HG03045 (cell line): ENCODE data around the gene CBX4.

Experiments used
- ATAC-seq: cut with Tn5 transposase; IDR thresholded peaks from one replicate; pipeline ENCODE4 v1.9.1; 2021; ENCODE audit warnings: mild to moderate bottlenecking, moderate library complexity; ENCODE audit not compliant: unreplicated experiment

CBX4 gene

DNA sequence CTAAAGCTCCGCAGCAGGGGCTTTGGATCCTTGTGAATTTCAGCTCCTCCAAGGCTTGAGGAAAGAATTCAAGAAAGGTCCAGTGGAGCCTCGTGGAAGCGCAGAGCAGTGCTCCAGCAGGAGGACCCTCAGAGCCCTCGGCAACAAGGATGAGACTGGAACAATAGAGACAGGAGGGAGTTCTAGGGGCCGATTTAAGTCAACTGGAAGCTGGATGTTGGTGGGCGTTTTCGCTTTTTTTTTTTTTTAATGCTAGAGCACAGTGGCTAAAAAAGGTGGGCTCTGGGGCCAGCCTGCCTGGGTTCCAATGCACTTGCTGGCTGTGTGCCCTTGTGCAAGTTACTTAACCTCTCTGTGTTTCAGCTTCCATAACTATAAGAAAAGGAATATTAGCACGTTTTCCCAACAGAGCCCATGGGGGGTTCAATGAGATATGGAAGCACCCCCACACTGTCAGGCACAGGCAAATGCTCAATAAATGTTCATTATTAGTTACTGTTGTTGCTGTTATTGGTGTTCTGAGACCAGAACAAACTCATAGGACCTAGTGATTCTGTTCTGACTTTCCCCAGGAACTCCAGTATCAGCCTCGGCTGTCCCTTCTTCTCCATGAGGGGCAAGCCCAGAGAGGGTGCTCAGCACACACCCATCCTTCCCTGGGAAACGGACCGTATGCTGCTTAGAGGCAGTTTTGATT is 37.1 kb downstream of the CBX4 start:
- ATAC-seq = no peak

DNA sequence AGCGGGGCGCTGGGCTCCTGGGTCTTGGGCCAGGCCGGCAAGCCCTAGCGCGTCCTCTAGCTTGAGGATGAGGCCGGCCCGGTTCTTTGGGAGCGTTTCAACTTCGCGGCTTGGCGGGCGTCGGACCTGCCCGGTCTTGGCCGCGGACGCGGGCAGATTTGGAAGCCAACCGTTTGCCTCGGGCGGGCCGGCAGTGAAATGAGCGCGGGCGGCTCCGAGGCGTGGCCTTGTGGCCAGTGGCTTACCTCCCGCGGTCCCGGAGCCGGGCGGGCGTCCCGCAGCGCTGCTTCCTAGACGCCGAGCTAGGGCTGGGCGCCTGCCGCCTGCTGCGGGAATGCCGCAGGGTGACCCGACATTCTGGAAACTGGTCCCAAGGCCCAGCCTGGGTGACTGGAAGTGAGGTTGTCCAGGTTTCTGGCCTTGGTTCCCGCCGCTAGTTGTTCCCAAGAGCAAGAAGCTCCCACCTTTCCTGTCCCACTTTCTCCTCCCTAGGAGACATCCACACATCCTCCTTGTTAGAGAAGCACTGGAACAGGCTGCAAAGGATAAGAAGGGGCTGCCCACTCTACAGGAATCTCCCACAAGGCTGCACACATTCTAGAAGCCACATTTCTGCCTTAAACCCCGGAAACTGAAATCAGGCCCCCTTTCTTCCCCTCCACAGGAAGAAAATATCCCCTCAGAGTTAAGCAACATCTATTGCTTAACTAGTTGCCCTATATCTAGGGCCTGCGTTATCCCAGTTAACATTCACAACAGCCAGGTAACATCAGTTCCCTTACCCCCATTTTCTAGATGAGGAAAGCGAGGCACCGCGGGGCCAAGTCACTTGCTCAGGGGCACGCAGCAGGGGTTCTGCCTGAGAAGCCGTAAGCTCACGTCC is 37.8 kb downstream of the CBX4 start:
- ATAC-seq = no peak

DNA sequence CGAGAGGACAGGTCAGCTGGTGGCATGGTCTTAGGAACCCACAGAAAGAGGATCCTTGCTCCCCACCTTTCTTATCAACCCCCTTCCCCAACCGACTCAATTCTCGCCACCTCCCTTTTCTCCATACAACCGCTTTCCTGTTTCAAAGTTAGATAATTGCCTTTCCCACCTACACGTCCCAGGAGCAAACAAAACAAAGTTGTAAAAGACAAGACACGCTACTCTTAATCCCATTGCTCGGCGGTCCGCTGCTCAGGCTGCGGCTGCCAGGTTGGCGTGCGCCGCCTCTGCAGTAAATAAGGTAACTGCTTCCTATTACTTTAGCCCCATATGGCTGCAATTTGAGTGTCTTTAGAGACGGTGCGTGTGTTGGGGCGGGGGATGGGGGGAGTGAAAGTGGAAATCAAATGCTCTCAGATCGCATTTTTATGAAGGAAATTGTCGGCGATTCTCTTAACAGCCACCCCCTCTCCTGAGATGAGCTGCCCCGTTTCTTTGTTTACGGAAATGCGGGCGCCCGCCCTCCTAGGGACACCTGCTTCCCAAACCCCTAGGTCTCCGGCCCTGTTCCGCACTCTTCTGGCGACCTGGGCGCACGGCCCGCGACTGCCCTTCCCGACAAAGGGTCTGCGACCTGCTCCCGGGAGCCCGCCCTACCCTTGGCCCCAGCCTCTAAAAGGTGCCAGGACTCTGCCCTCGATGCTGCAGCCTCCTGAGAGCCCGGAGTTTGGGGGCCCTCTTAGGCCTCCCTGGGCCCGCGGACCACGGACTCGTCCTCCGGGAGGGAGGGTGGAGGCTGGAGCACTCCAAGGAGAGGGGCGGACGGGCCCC is 38.7 kb downstream of the CBX4 start:
- ATAC-seq = no peak

DNA sequence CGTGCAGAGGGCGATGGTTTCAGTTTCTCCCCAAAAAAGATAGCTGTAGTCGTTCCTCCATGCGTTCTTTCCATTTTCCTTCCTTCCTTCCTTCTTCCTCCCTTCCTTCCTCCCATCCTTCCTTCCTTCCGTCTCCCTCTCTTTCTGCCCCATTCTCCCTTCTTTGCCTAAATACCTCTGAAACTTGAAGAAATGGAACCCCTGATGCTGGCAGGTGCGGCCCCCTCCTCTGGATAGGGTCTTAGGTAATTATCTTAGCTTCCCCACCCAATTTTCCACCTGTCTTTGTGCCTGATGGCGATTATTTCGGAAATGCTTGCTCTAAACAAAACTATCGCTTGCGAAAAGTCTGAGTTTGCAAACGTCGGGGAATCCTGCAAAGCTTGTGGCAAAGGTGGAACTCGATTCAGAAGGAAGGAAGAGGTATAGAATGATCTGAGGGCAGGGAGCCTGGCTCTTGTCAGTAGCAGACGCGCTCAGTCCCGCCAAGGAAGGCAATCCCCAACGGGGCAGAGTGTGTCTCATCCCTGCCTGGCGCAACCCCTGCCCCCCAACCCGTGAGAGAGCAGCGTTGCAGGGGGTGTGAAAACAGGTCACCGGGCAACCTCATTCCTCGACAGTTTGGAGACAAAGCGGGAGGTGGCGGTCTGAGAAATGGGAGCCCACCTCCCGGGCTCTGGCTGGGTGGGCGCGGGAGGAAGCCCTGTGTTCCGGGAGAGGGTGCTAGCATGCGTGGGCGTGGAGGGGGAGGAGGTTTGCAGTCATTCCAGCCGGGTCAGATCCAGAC is 39.5 kb downstream of the CBX4 start:
- no peak for ATAC-seq

DNA sequence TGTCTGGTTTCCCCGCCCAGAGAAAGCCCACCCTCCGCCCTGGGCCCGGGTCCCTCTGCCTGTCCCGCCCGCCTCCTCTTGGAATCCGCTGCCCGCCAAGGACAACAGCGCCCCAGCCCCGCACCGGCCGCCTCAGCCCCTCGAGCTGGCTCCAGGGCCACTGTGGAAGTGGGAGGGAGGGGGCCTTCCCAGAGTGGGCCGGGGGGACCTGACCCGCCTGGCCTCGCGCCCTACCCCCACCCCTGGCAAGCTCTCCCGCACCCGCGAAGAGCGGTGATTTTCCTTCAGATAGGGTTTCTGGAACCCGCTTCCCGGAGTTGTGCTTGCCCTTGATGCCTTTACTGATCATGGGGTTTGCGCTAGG is 40.1 kb downstream of the CBX4 start:
- no peak for ATAC-seq

DNA sequence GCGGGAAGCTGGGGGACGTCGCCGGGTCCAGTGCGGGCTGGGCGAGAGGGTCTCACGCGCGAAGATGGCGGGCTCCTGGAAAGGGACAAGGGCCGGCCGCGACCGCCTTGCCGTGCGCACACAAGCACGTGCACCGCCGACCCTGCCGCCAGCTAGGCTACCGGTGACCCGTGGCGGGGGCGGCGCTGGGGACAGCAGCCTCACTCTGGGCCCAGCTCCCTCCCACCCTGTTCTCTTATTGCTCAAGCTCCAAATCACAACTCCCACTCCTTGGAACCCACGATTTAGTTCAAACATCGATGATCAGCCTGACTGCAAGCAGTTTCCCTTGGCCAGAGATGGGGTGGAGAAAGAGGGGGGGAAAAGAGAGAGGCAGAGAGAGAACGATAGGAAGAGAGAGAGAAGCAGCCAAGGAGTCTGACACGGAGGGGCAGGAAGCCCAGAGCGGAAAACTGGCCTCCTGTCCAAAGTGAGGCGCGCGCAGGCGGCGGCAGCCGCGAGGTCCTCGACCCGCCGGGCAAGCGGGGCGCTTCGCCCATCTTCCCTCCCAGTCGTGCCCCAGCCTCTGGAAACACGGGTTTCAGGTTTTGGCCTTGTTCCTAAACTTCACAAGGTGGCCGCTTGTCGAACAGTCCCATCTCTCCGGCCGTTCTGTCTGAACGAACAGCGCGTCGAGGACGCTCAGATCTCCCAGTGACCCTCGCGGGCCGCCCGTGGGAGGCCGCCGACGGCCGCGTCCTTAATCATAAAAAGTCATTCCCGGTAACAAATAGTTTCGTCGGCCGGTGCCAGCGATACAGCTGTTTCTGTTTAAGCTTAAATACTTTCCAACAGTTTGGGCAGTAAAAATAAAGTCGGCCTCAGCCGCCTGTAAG is 40.7 kb downstream of the CBX4 start:
- ATAC-seq = no peak

DNA sequence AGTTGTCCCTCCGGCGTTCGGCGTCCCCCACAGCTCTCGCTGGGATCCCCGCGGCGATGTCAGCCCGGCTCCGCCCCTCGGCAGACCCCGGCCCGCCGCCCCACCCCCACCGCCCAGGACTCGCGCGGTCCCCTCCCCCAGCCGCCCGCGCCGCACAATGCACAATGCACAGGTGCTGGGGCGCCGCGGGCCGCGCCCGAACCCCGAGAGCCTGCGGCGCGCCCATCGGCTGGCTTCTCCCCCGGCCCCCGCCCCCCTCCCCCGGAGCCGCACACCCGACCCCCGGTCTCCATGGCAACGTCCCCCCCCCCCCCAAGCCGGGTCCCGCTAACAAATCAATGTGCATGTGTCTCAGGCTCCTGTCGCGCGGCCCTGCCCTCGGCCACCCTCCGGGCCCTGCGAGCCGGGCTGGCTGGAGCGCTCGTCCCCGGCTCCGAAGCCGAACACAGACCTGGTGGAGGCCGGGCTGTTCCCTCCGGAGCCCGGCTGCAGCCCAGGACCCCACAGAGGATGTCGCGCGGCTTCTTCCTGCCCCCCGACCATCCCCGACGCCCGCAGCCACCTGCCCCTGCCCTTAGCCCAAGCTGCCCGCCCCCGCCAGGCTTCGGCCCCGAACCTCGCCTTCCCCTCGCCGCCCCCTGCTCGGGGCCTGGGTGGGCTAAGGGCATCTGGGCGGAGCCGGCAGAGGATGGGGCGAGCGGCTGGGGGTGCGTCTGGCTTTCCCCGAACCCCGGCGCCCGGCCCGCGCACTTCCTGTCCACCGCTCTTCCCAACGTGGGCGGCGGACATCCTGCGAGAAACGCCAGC is 41.5 kb downstream of the CBX4 start:
- ATAC-seq = peak; percentile 11

DNA sequence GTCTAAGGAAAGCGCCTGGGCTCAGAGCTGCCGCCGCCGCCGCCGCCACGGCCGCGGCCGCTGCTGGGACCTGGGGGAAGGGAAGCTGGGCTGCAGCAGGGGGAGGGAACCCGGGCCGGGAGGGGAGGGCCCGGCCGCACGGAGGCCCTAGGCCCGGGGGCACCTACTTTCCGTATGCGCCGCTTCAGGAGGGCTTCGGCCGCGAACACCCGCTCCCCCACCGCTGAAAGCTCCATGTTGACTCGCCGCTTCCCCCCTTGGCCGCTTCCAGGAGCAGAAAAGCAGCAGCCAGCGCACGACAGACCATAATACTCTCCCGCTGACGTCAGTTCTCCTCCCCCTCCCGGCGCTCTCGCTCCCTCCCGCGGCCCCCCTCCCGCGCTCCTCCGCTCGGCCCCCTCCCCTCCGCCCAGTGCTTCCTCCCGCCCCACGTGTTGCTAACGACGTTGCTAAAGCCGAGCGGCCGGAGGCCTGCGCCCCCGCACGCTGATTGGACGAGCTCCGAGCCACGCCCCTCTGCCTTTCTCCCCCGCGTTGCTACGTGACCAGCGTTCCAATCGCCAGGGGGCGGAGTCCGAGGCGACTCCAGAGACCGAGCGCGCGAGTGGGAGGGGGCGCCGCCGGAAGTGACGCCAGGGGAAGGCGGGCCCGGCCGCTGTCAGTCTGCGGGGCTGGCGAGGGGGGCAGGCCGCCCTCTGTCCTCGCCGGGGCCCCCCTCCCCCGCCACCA is 42.3 kb downstream of the CBX4 start, which contains the start of gene CBX8:
CBX8 (minus strand) TSS at position 315 of the 729 bp plus-strand sequence; CDS start at position 236, 79 bp downstream.
- ATAC-seq = peak; percentile 86

DNA sequence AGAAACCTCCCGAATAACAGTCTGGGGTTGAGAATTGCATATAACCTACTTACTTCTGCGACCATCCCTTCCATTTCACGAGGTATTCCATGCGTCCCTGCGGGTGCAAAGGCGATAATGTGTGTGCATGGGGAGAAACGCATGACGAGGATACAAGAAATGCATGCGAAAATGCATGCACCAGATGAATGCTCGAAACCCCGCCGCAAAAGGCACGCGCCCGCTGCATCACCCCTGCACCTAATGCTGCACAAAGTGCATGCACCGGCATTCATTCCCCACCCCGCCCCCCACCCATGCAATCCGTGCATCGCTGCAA is 42.8 kb downstream of the CBX4 start:
- no peak for ATAC-seq

DNA sequence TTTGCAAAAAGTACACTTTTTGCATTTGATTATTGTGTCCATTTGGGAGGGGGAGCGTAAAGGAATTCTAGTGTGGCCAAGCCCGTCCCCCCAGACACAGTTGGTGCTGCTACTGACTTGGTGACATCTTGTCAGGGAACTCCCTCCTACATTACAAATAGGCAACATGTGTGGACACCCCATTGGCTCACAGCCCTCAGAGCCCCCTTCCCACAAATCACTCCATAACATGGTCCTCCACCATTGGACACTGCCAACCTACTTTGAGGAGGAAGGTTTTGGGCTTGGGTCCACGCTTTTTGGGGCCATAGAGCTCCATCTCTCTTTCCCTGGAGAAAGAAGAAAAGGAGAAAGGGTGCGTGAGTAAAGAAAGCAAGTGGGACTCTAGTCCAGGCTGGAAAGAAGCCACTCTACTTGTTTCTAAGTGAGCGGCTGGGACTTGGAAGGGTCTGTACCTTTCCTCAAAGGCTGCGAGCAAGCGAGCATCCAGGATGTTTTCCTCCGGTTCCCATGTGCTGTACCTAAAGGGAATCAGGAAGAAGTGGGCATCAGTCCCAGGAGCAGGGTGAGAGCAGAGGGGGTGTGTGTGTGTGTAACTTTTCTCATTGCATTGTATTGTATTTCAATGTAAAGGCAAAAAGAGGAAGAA is 43.3 kb downstream of the CBX4 start:
- ATAC-seq = no peak

DNA sequence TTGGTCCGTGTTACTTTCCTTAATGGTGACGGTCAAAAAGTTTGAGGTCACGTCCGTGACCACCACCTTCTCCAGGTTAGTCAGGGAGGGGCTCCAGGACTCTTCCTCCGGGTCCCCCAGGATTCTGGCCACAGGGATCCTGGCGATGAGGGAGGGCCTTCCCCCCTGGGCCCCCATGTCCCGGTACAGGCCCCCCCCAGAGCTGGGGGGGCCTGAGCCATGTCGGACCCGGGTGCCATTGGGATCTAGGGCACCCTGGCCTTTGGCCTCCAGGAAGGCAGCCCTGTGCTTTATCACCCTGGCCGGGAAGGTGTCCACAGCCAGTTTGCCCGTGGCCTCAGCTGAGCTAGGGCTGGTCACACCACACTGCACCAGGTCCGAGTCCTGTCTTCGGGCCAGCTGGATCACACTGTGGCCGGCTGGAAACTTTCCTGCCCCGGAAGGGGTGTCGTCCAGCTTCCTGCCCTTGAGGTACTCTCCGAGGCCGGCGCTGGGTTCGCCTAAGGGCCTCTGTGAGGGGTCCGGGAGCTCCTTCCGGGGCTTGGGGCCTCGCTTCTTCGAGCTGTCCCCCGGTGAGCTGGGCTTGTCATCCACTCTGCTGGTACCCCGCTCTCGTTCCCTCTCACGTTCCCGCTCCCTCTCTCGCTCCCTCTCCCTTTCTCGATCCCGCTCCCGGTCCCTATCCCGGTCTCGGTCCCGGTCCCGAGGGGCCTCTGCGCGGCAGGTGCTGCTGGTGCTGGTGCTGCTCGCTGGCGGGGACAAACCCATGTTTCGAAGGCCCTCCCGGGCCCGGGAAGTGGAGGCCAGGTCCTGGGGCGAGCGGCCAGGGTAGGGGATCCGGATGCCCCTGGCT is 44.4 kb downstream of the CBX4 start:
- ATAC-seq = no peak

DNA sequence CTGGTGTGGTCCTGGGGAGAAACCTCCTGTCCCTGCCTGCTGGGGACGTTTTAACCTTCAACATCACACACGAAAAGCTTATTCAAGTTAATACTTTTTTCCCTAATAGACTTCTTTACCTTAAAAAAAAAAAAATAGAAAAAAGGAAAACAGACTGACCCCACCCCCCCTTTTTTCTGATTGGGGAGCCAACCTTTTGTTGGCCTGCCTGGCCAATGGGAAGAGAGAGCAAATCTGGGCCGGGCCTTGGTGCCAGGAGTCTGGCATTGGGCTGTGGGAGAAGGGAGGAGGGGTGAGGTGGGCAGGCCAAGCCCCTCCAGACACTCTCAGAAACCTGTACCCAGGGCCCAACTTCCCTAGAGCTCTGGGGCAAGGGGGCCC is 45.3 kb downstream of the CBX4 start:
- no peak for ATAC-seq

DNA sequence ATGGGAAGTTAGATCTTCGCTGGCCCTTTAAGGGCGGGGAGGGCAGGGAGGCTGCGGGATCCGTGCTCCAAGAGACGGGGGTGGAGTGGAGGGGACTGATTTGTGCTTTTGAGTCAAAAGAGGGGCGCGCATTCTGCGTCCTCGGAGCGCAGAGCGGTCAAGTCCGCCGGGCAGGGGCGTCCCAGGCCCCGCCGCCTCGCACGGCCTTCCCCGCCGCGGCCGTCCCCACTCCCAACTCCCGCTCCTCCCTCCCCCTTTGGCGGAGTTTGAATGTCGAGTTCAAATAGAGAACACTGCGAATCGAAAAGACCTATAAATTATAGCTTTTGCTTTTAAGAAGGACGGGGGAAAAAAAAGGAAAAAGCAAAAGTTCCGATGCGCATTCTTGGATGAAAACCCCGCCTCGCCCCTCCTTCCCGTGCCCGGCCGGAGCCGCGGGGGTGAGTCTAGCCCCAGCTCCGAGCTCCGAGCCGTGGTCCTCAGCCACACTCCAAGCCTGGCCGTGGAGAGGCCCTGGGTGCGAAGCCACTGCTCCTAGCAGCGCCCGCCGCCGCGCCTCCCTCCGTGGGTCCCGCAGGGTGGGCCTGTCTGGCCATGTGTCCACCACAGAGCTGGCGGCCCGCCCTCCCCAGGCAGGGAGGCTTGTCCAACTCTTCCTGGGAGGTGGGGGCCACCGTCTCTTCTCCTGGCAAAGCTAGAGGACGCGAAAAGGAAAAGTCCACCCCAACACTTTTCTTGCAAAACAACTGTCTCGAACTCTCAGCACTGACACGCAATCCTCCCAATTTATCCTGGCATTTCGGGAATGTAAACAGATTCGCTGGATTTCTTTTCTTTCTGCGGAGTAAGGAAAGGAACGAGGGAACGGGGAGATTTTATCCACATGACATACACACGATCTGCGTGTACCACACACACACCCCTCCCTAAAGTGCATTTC is 46.0 kb downstream of the CBX4 start:
- ATAC-seq = no peak

DNA sequence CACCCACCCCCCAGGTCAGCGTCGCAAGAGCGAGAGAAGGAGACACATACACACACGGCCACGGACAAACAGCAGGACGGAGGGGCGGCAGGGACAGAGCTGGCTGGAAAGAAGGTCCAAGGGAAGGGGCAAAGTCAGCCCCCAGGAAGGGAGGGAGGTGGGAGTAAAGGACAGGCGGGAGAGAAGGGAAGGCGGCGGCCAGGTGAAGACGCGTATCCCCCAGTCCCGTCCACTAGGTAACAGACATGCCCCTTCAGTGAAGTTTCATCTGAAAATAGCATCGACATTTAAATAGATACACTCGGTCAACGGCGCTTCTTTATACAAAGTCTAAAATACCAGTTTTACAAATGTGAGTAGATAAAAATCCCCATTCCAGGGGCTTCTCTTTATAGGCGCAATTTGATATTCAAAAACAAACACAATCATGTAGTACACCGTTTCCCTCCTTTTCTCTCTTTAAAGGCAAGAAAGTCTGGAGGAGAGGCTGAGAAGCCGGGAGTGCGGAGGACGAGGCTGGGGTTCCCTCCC is 46.8 kb downstream of the CBX4 start:
- no peak for ATAC-seq

DNA sequence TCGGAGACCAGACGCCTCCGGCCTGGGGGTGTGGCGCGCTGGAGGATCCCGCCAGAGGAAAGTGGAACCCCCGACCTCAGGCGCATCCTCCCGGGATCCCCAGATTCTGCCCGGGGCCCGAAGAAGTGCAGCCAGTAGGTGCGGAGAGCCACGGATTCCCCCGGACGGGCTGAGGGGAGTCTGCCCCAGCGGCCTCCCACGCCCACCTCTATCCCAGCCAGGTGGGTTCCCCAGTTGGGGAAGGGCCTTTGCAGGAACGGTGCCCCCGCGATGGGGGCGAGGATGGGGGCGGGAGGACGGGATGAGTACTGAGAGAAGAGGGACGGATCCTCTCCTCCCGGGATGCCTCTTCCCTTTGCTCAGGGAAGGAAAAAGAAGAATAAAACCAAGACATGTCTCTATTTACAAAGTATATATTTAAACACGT is 47.5 kb downstream of the CBX4 start:
- ATAC-seq = no peak
